ENCODE measurements around the gene IQUB.
A peak's percentile ranks its signal among the peaks of the same experiment; 100 is the strongest.

Gene IQUB

DNA sequence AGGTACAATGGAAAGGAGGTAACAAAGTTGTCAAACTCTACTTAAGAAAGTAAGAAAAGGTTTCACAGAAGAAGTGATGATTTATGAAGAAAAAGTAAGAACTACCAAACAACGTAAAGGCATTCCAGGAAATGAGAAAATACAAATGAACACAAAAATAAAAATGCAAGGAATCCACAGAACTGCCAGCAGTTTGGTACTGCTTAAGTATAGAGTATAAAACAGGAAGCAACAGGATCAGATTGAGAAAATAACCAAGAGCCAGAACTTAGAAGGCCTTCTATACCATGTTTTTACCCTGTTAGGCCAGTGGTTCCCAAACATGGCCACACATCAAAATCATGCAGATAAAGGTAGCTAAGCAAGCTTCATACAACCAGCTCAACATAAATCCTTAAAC is 14.0 kb upstream of the IQUB start:
- DNase-seq (ENCODE audit: insufficient read length, low spot score) = no peak
- no peak for FAIRE-seq

DNA sequence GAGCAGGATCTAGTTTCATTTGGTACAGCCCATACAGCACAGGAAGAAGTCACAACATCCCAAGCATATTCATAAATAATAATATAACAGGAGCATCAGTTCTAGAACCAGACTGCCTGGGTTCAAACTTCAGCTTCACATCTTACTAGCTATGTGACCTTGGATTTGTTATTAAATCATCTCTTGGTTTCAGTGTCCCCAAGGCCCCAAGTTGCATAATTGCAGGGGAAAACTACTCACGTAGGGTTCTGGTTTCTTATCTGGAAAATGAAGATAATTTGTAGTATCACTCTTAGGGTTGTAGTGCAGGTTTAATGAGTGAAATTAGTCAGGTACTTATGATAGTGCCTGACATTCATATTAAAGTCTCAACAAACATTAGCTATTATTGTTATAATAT is 5.5 kb upstream of the IQUB start:
- TF ChIP-seq, protein P1, sequence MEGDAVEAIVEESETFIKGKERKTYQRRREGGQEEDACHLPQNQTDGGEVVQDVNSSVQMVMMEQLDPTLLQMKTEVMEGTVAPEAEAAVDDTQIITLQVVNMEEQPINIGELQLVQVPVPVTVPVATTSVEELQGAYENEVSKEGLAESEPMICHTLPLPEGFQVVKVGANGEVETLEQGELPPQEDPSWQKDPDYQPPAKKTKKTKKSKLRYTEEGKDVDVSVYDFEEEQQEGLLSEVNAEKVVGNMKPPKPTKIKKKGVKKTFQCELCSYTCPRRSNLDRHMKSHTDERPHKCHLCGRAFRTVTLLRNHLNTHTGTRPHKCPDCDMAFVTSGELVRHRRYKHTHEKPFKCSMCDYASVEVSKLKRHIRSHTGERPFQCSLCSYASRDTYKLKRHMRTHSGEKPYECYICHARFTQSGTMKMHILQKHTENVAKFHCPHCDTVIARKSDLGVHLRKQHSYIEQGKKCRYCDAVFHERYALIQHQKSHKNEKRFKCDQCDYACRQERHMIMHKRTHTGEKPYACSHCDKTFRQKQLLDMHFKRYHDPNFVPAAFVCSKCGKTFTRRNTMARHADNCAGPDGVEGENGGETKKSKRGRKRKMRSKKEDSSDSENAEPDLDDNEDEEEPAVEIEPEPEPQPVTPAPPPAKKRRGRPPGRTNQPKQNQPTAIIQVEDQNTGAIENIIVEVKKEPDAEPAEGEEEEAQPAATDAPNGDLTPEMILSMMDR (IDR thresholded peaks at IDR 0.05; ENCODE audit: insufficient read depth, missing control alignments) = no peak
- FAIRE-seq (no peak), DNase-seq (ENCODE audit: insufficient read length, low spot score) (no peak)

More for the DNA sequence above, 14.0 kb upstream of the IQUB start:
- TF ChIP-seq, protein P1 (IDR thresholded peaks at IDR 0.05; ENCODE audit: insufficient read depth, missing control alignments) = no peak

DNA sequence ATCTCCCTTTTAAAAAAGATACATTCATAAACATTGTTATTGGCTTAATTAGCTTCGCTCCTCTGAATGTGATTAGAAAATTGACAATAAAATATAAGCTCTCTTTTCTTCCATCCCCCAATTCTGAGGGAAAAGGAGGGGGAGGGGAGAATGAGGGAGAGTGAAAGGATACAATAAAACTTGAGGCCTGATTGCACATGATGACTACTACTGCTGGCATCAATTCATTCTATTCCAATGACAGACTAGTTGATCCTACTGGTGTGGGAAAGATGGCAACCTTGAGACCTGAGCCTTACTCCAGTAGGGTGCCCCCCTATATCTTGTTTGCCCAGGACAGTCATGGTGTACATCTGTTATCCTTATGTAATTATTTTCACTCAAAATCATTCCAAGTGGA is 4.5 kb upstream of the IQUB start:
- no peak for FAIRE-seq

DNA sequence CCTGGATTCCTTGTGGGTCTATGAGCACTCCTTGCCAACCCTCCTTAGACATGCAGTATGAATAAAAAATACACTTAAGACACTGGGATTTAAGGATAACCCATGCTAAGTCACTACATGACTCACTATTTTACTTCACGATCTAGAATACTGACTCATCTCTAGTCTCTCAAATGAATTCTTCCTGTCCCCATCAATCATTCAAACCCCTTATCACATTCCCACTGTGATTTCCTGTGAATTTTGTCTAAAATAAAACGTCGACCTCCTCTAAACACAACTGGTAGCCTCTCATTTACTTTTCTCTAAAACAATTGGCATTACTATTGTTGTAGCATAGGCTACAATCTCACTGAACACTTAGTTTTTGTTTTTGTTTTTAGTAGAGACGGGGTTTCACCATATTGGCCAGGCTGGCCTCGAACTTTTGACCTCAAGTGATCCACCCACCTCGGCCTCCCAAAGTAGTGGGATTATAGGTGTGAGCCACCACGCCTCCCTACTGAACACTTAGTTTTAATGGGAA is 3.9 kb upstream of the IQUB start:
- TF ChIP-seq, protein P1 (IDR thresholded peaks at IDR 0.05; ENCODE audit: insufficient read depth, missing control alignments) = no peak
- FAIRE-seq (no peak), DNase-seq (ENCODE audit: insufficient read length, low spot score) (no peak)

More for the DNA sequence above, 4.5 kb upstream of the IQUB start:
- TF ChIP-seq, protein P1 (IDR thresholded peaks at IDR 0.05; ENCODE audit: insufficient read depth, missing control alignments) = no peak
- DNase-seq (ENCODE audit: insufficient read length, low spot score) = no peak

DNA sequence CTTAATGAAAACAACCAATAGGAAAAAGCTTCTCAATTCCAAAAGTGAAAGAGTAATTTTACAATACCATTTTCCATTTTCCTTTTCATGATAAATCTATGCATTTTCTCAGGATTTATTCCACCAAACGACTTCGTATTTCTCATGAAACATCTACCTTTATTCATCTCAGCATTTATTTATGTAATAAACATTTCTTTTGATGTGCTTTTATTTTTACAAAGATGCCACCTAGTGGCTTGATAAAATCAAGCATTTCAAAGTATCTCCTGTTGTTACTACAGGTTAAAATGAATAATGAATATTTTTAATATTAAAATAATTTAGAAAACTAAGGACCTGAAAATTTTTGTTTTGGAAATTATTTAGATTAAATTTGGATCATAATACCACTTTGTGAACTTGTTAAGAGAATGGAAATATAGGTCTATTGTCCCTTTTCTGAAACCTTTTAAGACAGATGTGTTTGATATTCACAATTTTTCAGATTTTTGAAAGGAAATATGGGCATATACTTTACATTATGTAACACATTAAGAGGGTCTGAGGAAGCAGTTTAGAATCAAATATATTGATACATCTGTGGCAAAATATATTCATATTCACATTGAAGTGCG is 2.7 kb upstream of the IQUB start:
- DNase-seq (ENCODE audit: insufficient read length, low spot score) (no peak), FAIRE-seq (no peak)
- TF ChIP-seq, protein P1 (IDR thresholded peaks at IDR 0.05; ENCODE audit: insufficient read depth, missing control alignments) = peak; percentile 56

DNA sequence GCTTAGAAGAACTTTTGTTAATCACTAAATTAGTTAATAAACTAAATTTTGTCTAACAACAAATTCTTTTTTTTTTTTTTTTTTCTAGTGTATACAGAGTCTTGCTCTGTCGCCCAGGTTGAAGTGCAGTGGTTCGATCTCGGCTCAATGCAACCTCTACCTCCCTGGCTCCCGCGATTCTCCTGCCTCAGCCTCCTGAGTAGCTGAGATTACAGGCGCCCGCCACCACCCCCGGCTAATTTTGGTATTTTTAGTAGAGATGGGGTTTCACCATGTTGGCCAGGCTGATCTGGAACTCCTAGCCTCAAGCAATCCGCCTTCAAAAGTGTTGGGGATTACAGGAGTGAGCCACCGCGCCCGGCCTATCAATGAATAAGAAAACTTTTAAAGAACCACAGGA is 1.1 kb upstream of the IQUB start:
- TF ChIP-seq, protein P1 (IDR thresholded peaks at IDR 0.05; ENCODE audit: insufficient read depth, missing control alignments) = no peak
- DNase-seq (ENCODE audit: insufficient read length, low spot score) (no peak), FAIRE-seq (no peak)

DNA sequence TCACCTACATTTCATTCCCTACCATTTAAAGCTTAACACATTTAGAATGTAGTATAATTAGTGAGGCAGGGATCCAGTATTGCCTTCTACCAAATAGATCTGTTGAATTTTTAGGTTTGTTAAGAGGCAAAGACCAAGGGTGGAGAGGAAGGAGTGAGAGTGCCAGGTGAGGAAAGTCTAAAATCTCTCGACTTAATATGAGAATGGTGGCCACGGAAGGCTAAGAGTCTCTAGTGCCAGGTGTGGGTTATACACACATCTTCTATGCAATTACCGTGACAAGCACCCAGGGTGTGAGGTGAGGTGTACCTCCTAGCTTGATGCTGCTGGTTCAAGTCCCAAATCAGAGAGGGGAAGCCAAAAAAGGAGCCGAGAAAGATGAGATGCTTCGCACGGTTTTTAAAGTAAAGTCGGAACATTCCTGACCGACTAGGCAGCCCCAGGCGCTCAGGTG is 439 bp downstream of the IQUB start:
- no peak for FAIRE-seq
- no peak for DNase-seq (ENCODE audit: insufficient read length, low spot score)
- TF ChIP-seq, protein P1 (IDR thresholded peaks at IDR 0.05; ENCODE audit: insufficient read depth, missing control alignments) = no peak
